Nephron (organoid): ENCODE data around the gene TMEM94.

Experiments
- H3K27ac Mint-ChIP-seq, 3 experiments: 2 replicates each; pipeline ENCODE4 v1.8.0; 2020; ENCODE audit warnings: mixed read lengths in 3 of 3, mild to moderate bottlenecking in 2 of 3, moderate library complexity in 1 of 3
- H3K27me3 Mint-ChIP-seq: 2 replicates; pipeline ENCODE4 v1.8.0; 2021; ENCODE audit warnings: low read depth, mild to moderate bottlenecking, moderate library complexity, mixed read lengths
- H3K36me3 Mint-ChIP-seq: 2 replicates; pipeline ENCODE4 v1.8.0; 2020; ENCODE audit warnings: low read depth, mixed read lengths
- H3K4me1 Mint-ChIP-seq: 2 replicates; pipeline ENCODE4 v1.8.0; 2020; ENCODE audit warnings: mixed read lengths
- H3K4me3 Mint-ChIP-seq, 3 experiments: 2 replicates each; pipeline ENCODE4 v1.8.0; 2020; ENCODE audit warnings: mild to moderate bottlenecking in 3 of 3, mixed read lengths in 3 of 3, moderate library complexity in 2 of 3
- H3K9me3 Mint-ChIP-seq: 2 replicates; pipeline ENCODE4 v1.8.0; 2020; ENCODE audit warnings: mixed read lengths
- TF ChIP-seq, protein P1 (sequence below), 3 experiments: fragments of 200-600 bp; sonication (generic); IDR thresholded peaks; one replicate each; pipeline ENCODE4 v1.5.0; 2021; ENCODE audit warnings: antibody characterized with exemption in 3 of 3; ENCODE audit not compliant: unreplicated experiment in 3 of 3

TMEM94 gene

DNA sequence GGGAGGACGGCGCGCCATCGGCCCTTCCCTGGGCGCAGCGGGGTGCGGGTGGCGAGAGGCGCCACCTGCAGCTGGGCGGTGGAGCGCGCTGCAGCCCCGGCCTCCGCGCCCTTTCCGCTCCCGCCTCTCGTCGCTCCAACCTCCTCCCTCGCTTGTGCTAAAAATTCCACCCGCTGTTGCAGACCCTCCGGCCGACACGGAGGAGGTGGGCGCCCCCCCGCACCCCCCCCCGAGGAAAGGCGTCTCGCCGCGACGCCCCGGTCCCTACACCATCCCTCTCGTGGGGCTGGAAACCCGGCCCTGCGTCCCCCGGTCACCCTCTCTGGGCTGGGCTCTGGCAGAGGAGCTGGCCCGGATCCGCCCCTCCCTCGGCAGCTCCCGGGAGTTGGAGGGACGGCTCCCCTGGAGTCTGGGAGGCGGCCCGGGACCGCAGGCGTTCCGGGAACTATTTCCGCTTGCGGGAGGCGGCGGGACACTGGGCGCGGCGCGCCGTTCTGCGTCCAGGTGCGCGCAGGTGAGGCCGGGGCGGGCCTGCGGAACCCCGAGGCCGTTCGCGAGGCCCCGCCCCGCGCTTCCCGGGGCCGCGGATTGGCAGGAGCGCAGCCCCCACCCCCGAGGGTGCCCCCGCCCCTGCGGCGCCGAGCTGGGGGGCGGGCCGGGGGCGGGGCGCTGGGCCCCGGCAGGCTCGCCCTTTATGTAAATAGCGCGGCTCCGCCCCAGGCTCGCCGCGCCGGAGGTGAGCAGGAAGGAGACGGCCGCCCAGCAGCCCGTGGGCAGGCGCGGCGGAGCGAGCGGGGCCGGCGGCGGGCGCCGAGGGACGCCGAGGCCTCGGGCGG lies 68.8 kb downstream of the TMEM94 start, which contains the start of gene LLGL2:
LLGL2 (plus strand) TSS at position 728 of the 836 bp plus-strand sequence. CDS start 17,730 bp downstream, outside the sequence.
- Mint-ChIP-seq H3K27ac (peak within 1 kb of the TSS in 1 of 3 experiments; percentile 86), H3K9me3 (no peaks in the 10 kb centered on the region), H3K4me1 (no peaks in the 10 kb centered on the region), H3K27me3 (peaks cover 33% of the 10 kb centered on the region), H3K4me3 (peak within 1 kb of the TSS; percentile 77 to 85 (median 79)), H3K36me3 (peaks cover 18% of the 10 kb centered on the region)
- TF ChIP-seq, protein P1, sequence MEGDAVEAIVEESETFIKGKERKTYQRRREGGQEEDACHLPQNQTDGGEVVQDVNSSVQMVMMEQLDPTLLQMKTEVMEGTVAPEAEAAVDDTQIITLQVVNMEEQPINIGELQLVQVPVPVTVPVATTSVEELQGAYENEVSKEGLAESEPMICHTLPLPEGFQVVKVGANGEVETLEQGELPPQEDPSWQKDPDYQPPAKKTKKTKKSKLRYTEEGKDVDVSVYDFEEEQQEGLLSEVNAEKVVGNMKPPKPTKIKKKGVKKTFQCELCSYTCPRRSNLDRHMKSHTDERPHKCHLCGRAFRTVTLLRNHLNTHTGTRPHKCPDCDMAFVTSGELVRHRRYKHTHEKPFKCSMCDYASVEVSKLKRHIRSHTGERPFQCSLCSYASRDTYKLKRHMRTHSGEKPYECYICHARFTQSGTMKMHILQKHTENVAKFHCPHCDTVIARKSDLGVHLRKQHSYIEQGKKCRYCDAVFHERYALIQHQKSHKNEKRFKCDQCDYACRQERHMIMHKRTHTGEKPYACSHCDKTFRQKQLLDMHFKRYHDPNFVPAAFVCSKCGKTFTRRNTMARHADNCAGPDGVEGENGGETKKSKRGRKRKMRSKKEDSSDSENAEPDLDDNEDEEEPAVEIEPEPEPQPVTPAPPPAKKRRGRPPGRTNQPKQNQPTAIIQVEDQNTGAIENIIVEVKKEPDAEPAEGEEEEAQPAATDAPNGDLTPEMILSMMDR (IDR thresholded peaks at IDR 0.05; ENCODE audit: unreplicated experiment in 3 of 3): peak in 2 of 3 experiments; percentile 16 to 37

DNA sequence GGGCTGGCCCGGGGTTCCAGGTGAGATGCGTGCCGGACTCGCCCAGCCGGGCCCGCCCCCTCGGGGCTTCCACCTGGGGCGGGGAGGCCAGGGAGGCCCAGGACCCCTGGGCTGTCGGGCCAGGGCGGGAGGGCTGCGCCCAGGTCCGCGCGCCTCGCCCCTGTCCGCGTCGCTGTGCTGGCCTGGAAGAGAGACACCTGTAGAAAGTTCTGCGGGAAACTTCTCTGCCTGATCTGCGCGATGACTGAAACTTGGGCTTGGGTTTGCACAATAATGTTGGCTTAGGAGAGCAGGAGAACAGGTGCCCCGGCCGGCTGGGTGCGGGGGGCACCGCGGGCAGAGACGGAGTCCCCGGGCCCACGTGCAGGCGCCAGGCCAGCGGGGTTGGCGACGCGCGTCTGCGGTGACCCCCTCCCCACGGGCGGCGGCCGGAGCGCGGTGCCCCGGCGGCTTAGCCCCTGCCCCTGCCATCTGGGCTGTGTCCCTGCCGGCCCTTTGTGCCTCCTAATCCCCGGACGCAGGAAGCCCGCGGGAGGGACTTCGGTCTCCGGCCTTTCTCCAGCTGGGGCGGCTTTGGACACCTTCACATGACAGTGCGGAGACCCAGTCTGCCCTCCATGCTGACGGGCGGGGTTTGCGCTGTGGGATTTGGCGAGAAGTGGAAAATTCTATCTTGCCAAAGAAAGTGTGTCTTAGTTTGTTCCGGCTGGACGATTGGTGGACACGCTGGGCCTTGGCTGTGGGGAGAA lies 69.5 kb downstream of the TMEM94 start:
- TF ChIP-seq, protein P1 (IDR thresholded peaks at IDR 0.05; ENCODE audit: unreplicated experiment in 3 of 3): no peak
- H3K9me3 Mint-ChIP-seq: no peaks in the 10 kb centered on the region
- peak overlapping the region in 1 of 3 experiments; percentile 86 for H3K27ac Mint-ChIP-seq
- peaks cover 33% of the 10 kb centered on the region for H3K27me3 Mint-ChIP-seq
- H3K36me3 Mint-ChIP-seq: peaks cover 18% of the 10 kb centered on the region
- H3K4me1 Mint-ChIP-seq: no peaks in the 10 kb centered on the region
- H3K4me3 Mint-ChIP-seq: peak overlapping the region; percentile 77 to 85 (median 79)

DNA sequence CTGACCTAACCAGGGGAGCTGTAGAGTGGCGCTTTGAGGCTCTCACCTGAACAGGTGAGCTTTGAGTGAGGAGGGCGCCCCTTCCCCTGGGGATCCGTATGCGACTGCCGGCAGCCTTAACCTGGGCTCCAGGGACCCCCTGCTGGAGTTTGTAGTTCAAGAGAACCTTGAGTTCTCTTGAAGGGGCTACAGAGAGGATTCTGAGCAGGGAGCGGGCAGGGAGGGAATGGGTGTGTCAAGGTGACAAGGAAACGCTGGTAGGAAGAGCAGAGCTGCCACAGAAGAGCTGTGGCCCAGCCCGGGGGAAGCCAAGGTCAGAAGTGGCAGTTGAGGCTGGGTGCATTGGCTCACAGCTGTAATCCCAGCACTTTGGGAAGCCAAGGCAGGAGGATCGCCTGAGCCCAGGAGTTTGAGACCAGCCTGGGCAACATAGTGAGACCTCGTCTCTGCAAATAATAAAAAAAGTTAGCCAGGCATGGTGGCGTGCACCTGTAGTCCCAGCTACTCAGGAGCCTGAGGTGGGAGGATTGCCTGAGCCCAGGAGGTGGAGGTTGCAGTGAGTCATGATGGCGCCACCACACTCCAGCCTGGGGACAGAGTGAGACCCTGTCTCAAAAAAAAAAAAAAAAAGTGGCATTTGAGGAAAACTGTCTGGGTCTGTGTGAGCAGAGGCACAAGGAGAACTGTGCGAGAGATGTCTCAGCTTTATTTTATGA lies 70.3 kb downstream of the TMEM94 start:
- no peaks in the 10 kb centered on the region for H3K4me1 Mint-ChIP-seq
- H3K27me3 Mint-ChIP-seq: peaks cover 33% of the 10 kb centered on the region
- peak overlapping the region; percentile 77 to 85 (median 79) for H3K4me3 Mint-ChIP-seq
- peak overlapping the region in 1 of 3 experiments; percentile 86 for H3K27ac Mint-ChIP-seq
- peaks cover 18% of the 10 kb centered on the region for H3K36me3 Mint-ChIP-seq
- no peaks in the 10 kb centered on the region for H3K9me3 Mint-ChIP-seq
- TF ChIP-seq, protein P1 (IDR thresholded peaks at IDR 0.05; ENCODE audit: unreplicated experiment in 3 of 3): no peak

DNA sequence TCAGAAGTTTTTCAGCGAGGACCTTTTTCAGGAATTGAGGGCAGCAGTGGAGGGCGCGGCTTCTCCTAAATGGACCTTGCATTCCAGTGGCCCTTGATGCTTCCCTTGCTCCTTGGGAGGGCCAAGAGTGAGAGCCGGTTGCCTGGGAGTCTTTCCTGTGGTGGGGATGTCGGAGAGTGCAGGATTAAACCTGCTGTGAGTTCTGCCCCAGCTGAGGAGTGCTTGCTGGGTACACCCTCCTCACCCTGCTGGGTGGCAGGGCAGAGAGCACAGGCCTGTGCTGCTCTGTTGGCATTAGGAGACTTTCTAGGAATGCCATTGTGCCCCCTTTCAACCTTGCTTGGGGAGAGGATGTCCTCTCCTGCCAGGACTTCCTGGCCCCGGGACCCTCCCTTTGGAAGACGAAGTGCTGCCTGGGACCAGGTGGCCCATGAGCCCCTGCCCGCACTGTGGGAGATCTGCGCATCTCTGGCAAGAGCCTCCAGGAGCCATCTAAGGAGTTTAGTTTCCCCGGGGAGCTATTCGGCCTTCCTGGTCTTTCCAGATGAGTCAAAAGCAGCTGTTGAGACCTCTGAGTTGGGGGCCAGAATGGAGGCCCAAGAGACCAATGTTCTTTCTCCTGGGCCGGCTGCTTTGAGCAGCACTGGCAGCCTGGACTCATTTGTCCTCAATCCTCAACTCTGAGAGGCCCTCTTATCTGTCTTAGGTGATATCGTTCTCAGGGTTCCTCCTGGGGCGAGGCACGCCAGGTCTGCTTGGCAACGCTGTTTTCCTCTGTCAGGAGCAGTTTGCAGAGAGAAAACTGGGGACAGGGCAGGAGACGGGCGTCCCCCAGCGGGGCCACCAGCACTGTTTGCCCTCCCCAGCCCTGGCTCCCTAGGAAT lies 74.6 kb downstream of the TMEM94 start:
- H3K27ac Mint-ChIP-seq: no peak overlapping the region
- peaks cover 13% of the 10 kb centered on the region for H3K27me3 Mint-ChIP-seq
- peaks cover 4% of the 10 kb centered on the region for H3K4me1 Mint-ChIP-seq
- TF ChIP-seq, protein P1 (IDR thresholded peaks at IDR 0.05; ENCODE audit: unreplicated experiment in 3 of 3): no peak
- no peaks in the 10 kb centered on the region for H3K9me3 Mint-ChIP-seq
- no peak overlapping the region for H3K4me3 Mint-ChIP-seq
- no peaks in the 10 kb centered on the region for H3K36me3 Mint-ChIP-seq

DNA sequence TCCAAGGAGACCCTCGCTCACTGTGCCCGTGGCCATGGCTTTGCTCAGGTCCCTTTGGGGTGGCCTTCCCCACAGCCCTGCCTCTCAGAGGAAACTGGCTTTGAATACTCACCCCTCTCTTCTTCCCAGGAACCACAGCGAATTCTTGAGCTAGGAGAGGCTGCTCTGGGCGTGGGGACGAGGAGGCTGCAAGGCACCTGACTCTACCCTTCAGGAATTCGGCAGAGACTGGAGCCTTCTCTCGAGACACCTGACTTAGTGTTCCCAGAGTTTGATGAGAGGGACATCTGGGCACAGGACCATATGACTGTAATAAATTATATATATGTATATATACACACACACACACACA lies 75.3 kb downstream of the TMEM94 start:
- Mint-ChIP-seq H3K27me3 (peaks cover 6% of the 10 kb centered on the region), H3K4me1 (peaks cover 4% of the 10 kb centered on the region), H3K9me3 (no peaks in the 10 kb centered on the region), H3K36me3 (no peaks in the 10 kb centered on the region), H3K4me3 (no peak overlapping the region), H3K27ac (no peak overlapping the region)
- TF ChIP-seq, protein P1 (IDR thresholded peaks at IDR 0.05; ENCODE audit: unreplicated experiment in 3 of 3): no peak
